GM06990 (cell line): ENCODE data around the gene STK24.

Experiments
- DNase-seq: peaks from one replicate; pipeline ENCODE4 v3.0.0-alpha.2; 2011; ENCODE audit not compliant: insufficient read length; ENCODE audit errors: extremely low read depth
- H3K27me3 ChIP-seq: replicated peaks from 2 replicates; pipeline ENCODE4 v1.6.0; 2011; ENCODE audit warnings: low read length; ENCODE audit not compliant: control insufficient read depth, insufficient read depth
- H3K36me3 ChIP-seq: 2 replicates; pipeline ENCODE4 v1.5.1; 2011; ENCODE audit warnings: low read length; ENCODE audit not compliant: control insufficient read depth, insufficient read depth
- H3K4me3 ChIP-seq: replicated peaks from 2 replicates; pipeline ENCODE4 v1.5.1; 2011; ENCODE audit warnings: low read depth, mild to moderate bottlenecking, control low read depth, low read length
- CTCF ChIP-seq: IDR thresholded peaks from 2 replicates; pipeline ENCODE4 v1.5.1; 2011; ENCODE audit warnings: low read length, control low read depth, mild to moderate bottlenecking, inconsistent platforms; ENCODE audit not compliant: insufficient read depth, poor library complexity, severe bottlenecking

STK24 gene

DNA sequence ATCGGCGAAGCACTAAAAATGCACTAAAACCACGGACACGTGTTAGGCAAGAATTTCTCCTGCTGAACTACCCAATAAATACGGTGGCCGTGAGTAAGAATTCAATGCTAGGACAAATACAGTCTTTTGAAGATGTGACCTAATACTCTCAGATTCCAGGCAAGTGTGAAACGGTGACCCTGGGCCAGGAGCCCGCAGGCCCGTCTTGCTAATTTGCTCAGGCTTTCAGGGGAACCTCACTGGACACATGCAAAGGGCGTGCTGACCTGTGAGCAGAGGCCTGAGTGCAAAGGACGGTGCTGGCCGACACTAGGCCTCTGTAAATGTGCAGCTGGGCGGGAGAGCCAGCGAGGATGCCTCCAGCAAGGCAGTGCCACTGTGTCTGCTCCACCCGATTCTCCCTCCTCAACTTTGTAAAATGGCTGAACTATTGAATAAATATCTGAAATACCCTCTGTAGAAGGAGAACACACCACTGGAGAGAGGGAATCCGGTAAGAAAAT, 70.1 kb downstream of the STK24 start:
- TF ChIP-seq CTCF, result no peak
- peaks cover 3% of the 10 kb centered on the region for H3K36me3 ChIP-seq
- no peak overlapping the region for H3K4me3 ChIP-seq
- DNase-seq, result no peak
- no peaks in the 10 kb centered on the region for H3K27me3 ChIP-seq

DNA sequence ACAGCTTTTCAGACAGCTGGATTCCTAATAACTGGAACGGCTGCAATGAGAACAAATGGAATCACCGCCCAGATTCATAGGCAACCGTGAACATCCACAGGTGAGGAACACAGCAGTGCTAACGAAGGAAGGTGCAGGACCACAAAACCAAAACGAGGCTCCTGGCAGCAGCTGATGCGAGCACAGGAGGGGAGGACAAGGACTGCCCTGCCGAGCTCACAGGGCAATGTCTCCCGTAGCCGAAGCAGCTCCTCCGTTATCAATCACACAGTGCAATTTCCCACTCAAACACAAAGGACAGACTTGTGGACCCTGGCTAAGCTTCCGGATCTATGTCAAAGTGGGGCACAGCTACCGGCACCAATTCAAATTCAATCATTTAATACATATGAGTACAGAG, 70.6 kb downstream of the STK24 start:
- peaks cover 3% of the 10 kb centered on the region for H3K36me3 ChIP-seq
- TF ChIP-seq CTCF, result no peak
- no peak for DNase-seq
- H3K4me3 ChIP-seq, result no peak overlapping the region
- H3K27me3 ChIP-seq, result no peaks in the 10 kb centered on the region

DNA sequence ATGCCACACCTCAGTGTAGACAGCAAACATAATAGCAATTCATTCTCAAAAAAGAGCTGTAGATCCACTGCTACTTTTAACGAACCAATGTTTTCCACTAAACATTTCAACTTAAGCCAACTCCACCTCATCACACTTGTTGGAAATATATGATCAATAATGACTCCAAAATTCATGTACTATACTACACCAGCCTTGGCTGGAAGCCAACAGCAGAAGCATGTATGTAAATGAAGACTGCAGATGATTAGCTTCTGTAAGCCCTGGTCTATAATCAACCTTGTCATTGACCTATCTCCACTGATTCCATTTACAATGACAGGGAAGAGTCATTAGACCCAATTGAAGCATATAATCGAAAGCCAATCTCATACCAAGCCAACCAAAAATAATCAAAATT, 71.7 kb downstream of the STK24 start:
- TF ChIP-seq CTCF, result no peak
- Histone ChIP-seq H3K27me3 (no peaks in the 10 kb centered on the region), H3K4me3 (no peak overlapping the region), H3K36me3 (peaks cover 3% of the 10 kb centered on the region)
- no peak for DNase-seq

DNA sequence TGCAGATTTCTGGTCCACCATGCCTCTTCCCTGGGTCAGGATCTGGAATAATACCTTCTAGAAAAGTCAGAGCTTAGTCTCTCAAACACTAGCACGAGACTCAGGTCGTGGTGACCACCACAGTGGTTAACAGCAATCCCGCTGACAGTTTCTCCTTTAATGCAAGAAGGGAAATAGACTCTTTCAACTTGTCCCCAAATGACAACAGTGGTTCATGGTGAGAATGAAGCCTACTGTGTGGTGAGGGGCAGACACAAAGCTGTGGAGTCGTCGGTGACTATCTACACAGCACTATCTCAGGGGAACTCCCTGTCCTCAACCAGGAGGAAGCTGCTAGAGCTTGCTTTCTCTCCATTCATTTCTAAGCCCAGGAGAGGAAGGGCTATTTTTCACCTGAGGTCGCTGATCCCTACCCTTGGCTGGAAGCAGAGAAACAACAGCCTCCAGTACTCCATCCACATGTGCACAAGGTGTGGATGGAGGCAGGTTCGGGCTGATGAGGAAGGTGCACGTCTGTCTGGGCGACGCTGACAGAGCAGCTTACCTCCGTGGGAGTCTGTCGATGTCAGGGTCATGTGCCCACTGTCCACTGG, 72.4 kb downstream of the STK24 start:
- TF ChIP-seq CTCF, result no peak
- peaks cover 4% of the 10 kb centered on the region for H3K36me3 ChIP-seq
- H3K27me3 ChIP-seq, result no peaks in the 10 kb centered on the region
- no peak overlapping the region for H3K4me3 ChIP-seq
- no peak for DNase-seq

GRCh38 chr13:98504029-98504351, 72.9 kb downstream of the STK24 start:
- TF ChIP-seq CTCF, result no peak
- Histone ChIP-seq H3K36me3 (peaks cover 5% of the 10 kb centered on the region), H3K27me3 (no peaks in the 10 kb centered on the region), H3K4me3 (no peak overlapping the region)
- no peak for DNase-seq
